Measurements from ENCODE around the gene PLEKHG7. TPM values are rescaled to one million over a fixed set of nuclear protein-coding genes. Genes with fewer than 3 reads are reported as not detected.

PLEKHG7 gene
- total RNA-seq, 1 donor from 2014 or later: not detected

GRCh38 chr12:92676710-92677109 is 26.1 kb upstream of the PLEKHG7 start:
- intact Hi-C loops (cut with micrococcal nuclease): no loop called here
- DNase-seq (ENCODE audit: low spot score): no peak
- Mint-ChIP-seq H3K4me1 (ENCODE audit: low read depth) (no peaks in the 10 kb centered on the region), H3K27ac (no peak overlapping the region), H3K9me3 (no peaks in the 10 kb centered on the region), H3K36me3 (ENCODE audit: low read depth) (no peaks in the 10 kb centered on the region), H3K27me3 (ENCODE audit: insufficient read depth) (peaks cover 2% of the 10 kb centered on the region), H3K4me3 (no peak overlapping the region)

- intact Hi-C loops (cut with micrococcal nuclease): no loop called here
- H3K4me1 Mint-ChIP-seq (ENCODE audit: low read depth): no peaks in the 10 kb centered on the region
- H3K27ac Mint-ChIP-seq: no peak overlapping the region
- no peak for DNase-seq (ENCODE audit: low spot score)
- no peaks in the 10 kb centered on the region for H3K27me3 Mint-ChIP-seq (ENCODE audit: insufficient read depth)
- H3K36me3 Mint-ChIP-seq (ENCODE audit: low read depth): no peaks in the 10 kb centered on the region
- peaks cover 6% of the 10 kb centered on the region for H3K9me3 Mint-ChIP-seq
- H3K4me3 Mint-ChIP-seq: no peak overlapping the region
Observed at GRCh38 chr12:92690601-92691000, 12.2 kb upstream of the PLEKHG7 start.

- DNase-seq (ENCODE audit: low spot score): no peak
- Mint-ChIP-seq H3K27me3 (ENCODE audit: insufficient read depth) (no peaks in the 10 kb centered on the region), H3K27ac (no peak overlapping the region), H3K36me3 (ENCODE audit: low read depth) (no peaks in the 10 kb centered on the region), H3K4me3 (no peak overlapping the region), H3K9me3 (peaks cover 20% of the 10 kb centered on the region), H3K4me1 (ENCODE audit: low read depth) (no peaks in the 10 kb centered on the region)
- intact Hi-C loops (cut with micrococcal nuclease): no loop called here
Observed at GRCh38 chr12:92695056-92695455, 7.7 kb upstream of the PLEKHG7 start.

GRCh38 chr12:92695577-92695976 is 7.2 kb upstream of the PLEKHG7 start:
- Mint-ChIP-seq H3K4me3 (no peak overlapping the region), H3K27me3 (ENCODE audit: insufficient read depth) (no peaks in the 10 kb centered on the region), H3K27ac (no peak overlapping the region), H3K9me3 (peaks cover 20% of the 10 kb centered on the region), H3K4me1 (ENCODE audit: low read depth) (no peaks in the 10 kb centered on the region), H3K36me3 (ENCODE audit: low read depth) (no peaks in the 10 kb centered on the region)
- no peak for DNase-seq (ENCODE audit: low spot score)
- intact Hi-C loops (cut with micrococcal nuclease): no loop called here

- Mint-ChIP-seq H3K27ac (no peak overlapping the region), H3K27me3 (ENCODE audit: insufficient read depth) (no peaks in the 10 kb centered on the region), H3K9me3 (peaks cover 20% of the 10 kb centered on the region), H3K36me3 (ENCODE audit: low read depth) (no peaks in the 10 kb centered on the region), H3K4me1 (ENCODE audit: low read depth) (no peaks in the 10 kb centered on the region), H3K4me3 (no peak overlapping the region)
- intact Hi-C loops (cut with micrococcal nuclease): no loop called here
- no peak for DNase-seq (ENCODE audit: low spot score)
Observed at GRCh38 chr12:92696216-92696615, 6.6 kb upstream of the PLEKHG7 start.

GRCh38 chr12:92698474-92698873 is 4.3 kb upstream of the PLEKHG7 start:
- Mint-ChIP-seq H3K4me1 (ENCODE audit: low read depth) (peaks cover 13% of the 10 kb centered on the region), H3K9me3 (peaks cover 20% of the 10 kb centered on the region)

GRCh38 chr12:92701441-92701840 is 1.3 kb upstream of the PLEKHG7 start:
- DNase-seq (ENCODE audit: low spot score): no peak
- Mint-ChIP-seq H3K4me1 (ENCODE audit: low read depth) (peaks cover 15% of the 10 kb centered on the region), H3K9me3 (peaks cover 17% of the 10 kb centered on the region), H3K36me3 (ENCODE audit: low read depth) (no peaks in the 10 kb centered on the region), H3K4me3 (no peak overlapping the region), H3K27ac (no peak overlapping the region), H3K27me3 (ENCODE audit: insufficient read depth) (no peaks in the 10 kb centered on the region)
- intact Hi-C loops (cut with micrococcal nuclease): no loop called here

More at GRCh38 chr12:92698474-92698873, 4.3 kb upstream of the PLEKHG7 start:
- DNase-seq (ENCODE audit: low spot score): no peak
- no peaks in the 10 kb centered on the region for H3K36me3 Mint-ChIP-seq (ENCODE audit: low read depth)
- intact Hi-C loops (cut with micrococcal nuclease): no loop called here
- H3K27me3 Mint-ChIP-seq (ENCODE audit: insufficient read depth): no peaks in the 10 kb centered on the region
- no peak overlapping the region for H3K4me3 Mint-ChIP-seq
- no peak overlapping the region for H3K27ac Mint-ChIP-seq

- intact Hi-C loops (cut with micrococcal nuclease): no loop called here
Observed at GRCh38 chr12:92703786-92704185, 997 bp downstream of the PLEKHG7 start.

GRCh38 chr12:92706594-92706993 is 3.8 kb downstream of the PLEKHG7 start:
- Mint-ChIP-seq H3K4me1 (ENCODE audit: low read depth) (peaks cover 15% of the 10 kb centered on the region), H3K36me3 (ENCODE audit: low read depth) (no peaks in the 10 kb centered on the region), H3K27ac (no peak overlapping the region), H3K4me3 (no peak overlapping the region), H3K9me3 (no peaks in the 10 kb centered on the region), H3K27me3 (ENCODE audit: insufficient read depth) (no peaks in the 10 kb centered on the region)
- intact Hi-C loops (cut with micrococcal nuclease): no loop called here
- no peak for DNase-seq (ENCODE audit: low spot score)

More at GRCh38 chr12:92703786-92704185, 997 bp downstream of the PLEKHG7 start:
- Mint-ChIP-seq H3K27ac (no peak overlapping the region), H3K4me1 (ENCODE audit: low read depth) (peaks cover 15% of the 10 kb centered on the region), H3K27me3 (ENCODE audit: insufficient read depth) (no peaks in the 10 kb centered on the region), H3K4me3 (no peak overlapping the region), H3K36me3 (ENCODE audit: low read depth) (no peaks in the 10 kb centered on the region), H3K9me3 (peaks cover 4% of the 10 kb centered on the region)
- DNase-seq (ENCODE audit: low spot score): no peak

GRCh38 chr12:92707926-92708325 is 5.1 kb downstream of the PLEKHG7 start:
- Mint-ChIP-seq H3K4me1 (ENCODE audit: low read depth) (peaks cover 7% of the 10 kb centered on the region), H3K36me3 (ENCODE audit: low read depth) (no peaks in the 10 kb centered on the region), H3K27me3 (ENCODE audit: insufficient read depth) (no peaks in the 10 kb centered on the region), H3K4me3 (no peak overlapping the region), H3K9me3 (no peaks in the 10 kb centered on the region), H3K27ac (no peak overlapping the region)
- no peak for DNase-seq (ENCODE audit: low spot score)
- intact Hi-C loops (cut with micrococcal nuclease): no loop called here

- H3K27ac Mint-ChIP-seq: no peak overlapping the region
- no peaks in the 10 kb centered on the region for H3K27me3 Mint-ChIP-seq (ENCODE audit: insufficient read depth)
- H3K36me3 Mint-ChIP-seq (ENCODE audit: low read depth): no peaks in the 10 kb centered on the region
- DNase-seq (ENCODE audit: low spot score): no peak
- H3K4me3 Mint-ChIP-seq: no peak overlapping the region
- no peaks in the 10 kb centered on the region for H3K4me1 Mint-ChIP-seq (ENCODE audit: low read depth)
- intact Hi-C loops (cut with micrococcal nuclease): no loop called here
- peaks cover 8% of the 10 kb centered on the region for H3K9me3 Mint-ChIP-seq
Observed at GRCh38 chr12:92715625-92716024, 12.8 kb downstream of the PLEKHG7 start.

GRCh38 chr12:92717202-92717601 is 14.4 kb downstream of the PLEKHG7 start:
- Mint-ChIP-seq H3K4me1 (ENCODE audit: low read depth) (no peaks in the 10 kb centered on the region), H3K4me3 (no peak overlapping the region), H3K9me3 (peaks cover 8% of the 10 kb centered on the region), H3K27me3 (ENCODE audit: insufficient read depth) (no peaks in the 10 kb centered on the region), H3K36me3 (ENCODE audit: low read depth) (no peaks in the 10 kb centered on the region), H3K27ac (no peak overlapping the region)
- DNase-seq (ENCODE audit: low spot score): no peak
- intact Hi-C loops (cut with micrococcal nuclease): no loop called here

- intact Hi-C loops (cut with micrococcal nuclease): no loop called here
- no peak overlapping the region for H3K4me3 Mint-ChIP-seq
- no peak for DNase-seq (ENCODE audit: low spot score)
- no peaks in the 10 kb centered on the region for H3K36me3 Mint-ChIP-seq (ENCODE audit: low read depth)
- no peaks in the 10 kb centered on the region for H3K4me1 Mint-ChIP-seq (ENCODE audit: low read depth)
- peaks cover 4% of the 10 kb centered on the region for H3K9me3 Mint-ChIP-seq
- no peak overlapping the region for H3K27ac Mint-ChIP-seq
- H3K27me3 Mint-ChIP-seq (ENCODE audit: insufficient read depth): no peaks in the 10 kb centered on the region
Observed at GRCh38 chr12:92718483-92718990, 15.7 kb downstream of the PLEKHG7 start.

- Mint-ChIP-seq H3K27me3 (ENCODE audit: insufficient read depth) (no peaks in the 10 kb centered on the region), H3K36me3 (ENCODE audit: low read depth) (no peaks in the 10 kb centered on the region), H3K9me3 (no peaks in the 10 kb centered on the region), H3K27ac (no peak overlapping the region), H3K4me3 (no peak overlapping the region), H3K4me1 (ENCODE audit: low read depth) (no peaks in the 10 kb centered on the region)
- intact Hi-C loops (cut with micrococcal nuclease): no loop called here
- no peak for DNase-seq (ENCODE audit: low spot score)
Observed at GRCh38 chr12:92719674-92720073, 16.9 kb downstream of the PLEKHG7 start.
